Brain microvascular endothelial cell (primary cell): Measurements from ENCODE around the gene NTNG1.

ENCODE experiments used
- DNase-seq: peaks from one replicate; pipeline ENCODE4 v3.0.0-alpha.2; 2020
- H3K27ac ChIP-seq: fragments of 250-450 bp; sonication (Bioruptor Pico); 2 replicates; pipeline ENCODE4 v1.5.1; 2020; ENCODE audit warnings: mild to moderate bottlenecking, moderate library complexity
- H3K27me3 ChIP-seq: fragments of 250-450 bp; sonication (Bioruptor Pico); replicated peaks from 2 replicates; pipeline ENCODE4 v1.5.1; 2020; ENCODE audit warnings: mild to moderate bottlenecking
- H3K36me3 ChIP-seq: fragments of 250-450 bp; sonication (Bioruptor Pico); replicated peaks from 2 replicates; pipeline ENCODE4 v1.5.1; 2020; ENCODE audit warnings: mild to moderate bottlenecking
- H3K4me3 ChIP-seq: 2 replicates; pipeline ENCODE4 v1.5.1; 2011; ENCODE audit warnings: low read depth, mild to moderate bottlenecking, control low read depth, low read length, moderate library complexity
- in situ Hi-C: cut with HindIII; loops from 2 replicates; pipeline ENCODE4 v1.10.0; 2017; ENCODE audit warnings: low sequenced_read_pairs, low pct_ligation_motif_present
- TF ChIP-seq, protein P1 (sequence below): IDR thresholded peaks from 2 replicates; pipeline ENCODE4 v1.5.1; 2011; ENCODE audit warnings: low read depth, mild to moderate bottlenecking, moderate library complexity, low read length, control low read depth, inconsistent platforms; ENCODE audit errors: missing control alignments

Gene NTNG1

DNA sequence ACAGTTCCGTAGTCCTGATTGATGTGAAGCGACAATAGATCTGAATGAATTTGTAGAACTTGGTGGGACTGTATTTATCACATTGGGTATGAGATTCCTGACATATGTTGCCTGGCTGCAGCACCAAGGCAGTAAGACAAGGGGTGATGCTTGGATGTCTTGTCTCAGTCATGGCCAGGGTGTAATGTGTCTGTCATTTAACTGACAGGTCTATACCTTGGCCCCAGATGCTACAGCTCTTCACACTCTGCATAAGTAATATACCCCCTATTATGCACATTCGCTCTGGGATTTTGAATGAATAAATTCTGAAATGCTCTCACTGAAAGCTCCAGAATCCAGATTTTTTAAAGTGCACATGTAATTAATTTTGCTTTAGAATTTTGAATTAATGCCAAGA lies 47.3 kb downstream of the NTNG1 start:
- H3K36me3 ChIP-seq, result no peaks in the 10 kb centered on the region
- in situ Hi-C loops, result no loop called here

DNA sequence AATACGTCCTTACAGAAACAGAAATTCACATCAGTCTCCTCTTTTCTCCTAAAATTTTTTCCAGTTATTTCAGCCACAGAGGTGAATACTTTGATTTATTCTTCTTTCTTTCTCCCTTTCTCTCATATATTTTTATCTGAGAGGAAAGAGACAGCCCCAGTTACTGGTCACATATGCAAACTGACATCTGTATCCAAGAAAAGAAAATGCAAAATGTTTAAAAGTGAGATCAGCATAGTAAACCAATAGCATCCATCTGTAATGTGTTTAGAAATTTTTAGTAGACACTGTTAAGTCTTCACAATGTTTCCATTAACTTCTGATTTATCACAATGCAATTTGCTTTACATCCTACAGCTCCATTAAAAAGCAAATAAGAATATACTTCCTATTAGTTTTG lies 53.5 kb downstream of the NTNG1 start:
- in situ Hi-C loops, result no loop called here
- H3K4me3 ChIP-seq, result no peak overlapping the region
- no peak for DNase-seq
- TF ChIP-seq, protein P1, sequence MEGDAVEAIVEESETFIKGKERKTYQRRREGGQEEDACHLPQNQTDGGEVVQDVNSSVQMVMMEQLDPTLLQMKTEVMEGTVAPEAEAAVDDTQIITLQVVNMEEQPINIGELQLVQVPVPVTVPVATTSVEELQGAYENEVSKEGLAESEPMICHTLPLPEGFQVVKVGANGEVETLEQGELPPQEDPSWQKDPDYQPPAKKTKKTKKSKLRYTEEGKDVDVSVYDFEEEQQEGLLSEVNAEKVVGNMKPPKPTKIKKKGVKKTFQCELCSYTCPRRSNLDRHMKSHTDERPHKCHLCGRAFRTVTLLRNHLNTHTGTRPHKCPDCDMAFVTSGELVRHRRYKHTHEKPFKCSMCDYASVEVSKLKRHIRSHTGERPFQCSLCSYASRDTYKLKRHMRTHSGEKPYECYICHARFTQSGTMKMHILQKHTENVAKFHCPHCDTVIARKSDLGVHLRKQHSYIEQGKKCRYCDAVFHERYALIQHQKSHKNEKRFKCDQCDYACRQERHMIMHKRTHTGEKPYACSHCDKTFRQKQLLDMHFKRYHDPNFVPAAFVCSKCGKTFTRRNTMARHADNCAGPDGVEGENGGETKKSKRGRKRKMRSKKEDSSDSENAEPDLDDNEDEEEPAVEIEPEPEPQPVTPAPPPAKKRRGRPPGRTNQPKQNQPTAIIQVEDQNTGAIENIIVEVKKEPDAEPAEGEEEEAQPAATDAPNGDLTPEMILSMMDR, result no peak
- no peak overlapping the region for H3K27ac ChIP-seq
- H3K27me3 ChIP-seq, result no peaks in the 10 kb centered on the region
- H3K36me3 ChIP-seq, result no peaks in the 10 kb centered on the region

More for the DNA sequence above, 47.3 kb downstream of the NTNG1 start:
- DNase-seq, result no peak
- H3K27me3 ChIP-seq, result no peaks in the 10 kb centered on the region
- H3K4me3 ChIP-seq, result no peak overlapping the region
- TF ChIP-seq, protein P1, result no peak
- no peak overlapping the region for H3K27ac ChIP-seq

DNA sequence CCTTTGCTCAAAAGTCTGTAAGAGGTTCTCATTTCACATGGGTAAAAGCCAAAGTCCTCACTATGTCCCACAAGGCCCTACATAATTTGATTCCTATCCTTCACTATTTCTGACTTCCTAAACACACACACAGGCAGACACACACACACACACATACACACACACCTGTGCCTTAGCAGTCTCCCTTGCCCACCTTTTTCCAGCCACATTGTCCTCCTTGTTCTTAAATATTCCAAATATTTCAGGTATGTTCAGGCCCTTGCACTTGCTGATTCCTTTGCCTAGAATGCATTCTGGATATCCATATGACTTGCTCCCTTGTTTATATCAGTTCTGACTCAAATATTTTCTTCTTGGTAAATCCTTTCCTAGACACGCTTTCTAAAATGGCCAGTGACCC lies 54.6 kb downstream of the NTNG1 start:
- TF ChIP-seq, protein P1, result no peak
- H3K27me3 ChIP-seq, result no peaks in the 10 kb centered on the region
- DNase-seq, result no peak
- no peak overlapping the region for H3K27ac ChIP-seq
- no peak overlapping the region for H3K4me3 ChIP-seq
- H3K36me3 ChIP-seq, result no peaks in the 10 kb centered on the region
- in situ Hi-C loops, result no loop called here

DNA sequence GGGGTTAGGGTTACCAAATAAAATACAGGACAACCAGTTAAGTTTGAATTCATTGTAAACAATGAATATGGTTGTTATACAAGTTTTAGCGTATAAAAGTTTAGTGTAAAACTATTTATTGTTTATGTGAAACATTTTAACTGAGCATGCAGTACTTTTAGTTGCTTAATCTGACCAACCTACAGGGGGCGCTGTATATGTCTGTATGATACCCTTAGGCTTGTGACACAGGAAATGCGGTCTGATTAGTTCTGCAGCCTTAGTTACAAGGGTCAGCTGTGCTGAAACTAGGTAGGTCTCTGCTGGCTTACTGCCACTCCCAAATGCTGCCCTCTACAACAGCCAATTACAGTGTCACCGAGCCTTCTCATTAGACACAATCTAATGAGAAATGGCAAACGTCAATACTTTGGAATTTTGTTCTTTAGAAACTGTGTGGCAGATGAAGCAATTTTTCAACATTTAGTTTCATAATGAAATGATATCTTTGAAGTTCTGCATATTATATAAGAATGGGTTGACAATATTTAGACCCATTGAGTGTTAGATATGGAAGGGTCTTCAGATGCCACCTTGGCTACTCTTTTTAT lies 56.2 kb downstream of the NTNG1 start:
- H3K27ac ChIP-seq, result no peak overlapping the region
- H3K4me3 ChIP-seq, result no peak overlapping the region
- DNase-seq, result no peak
- TF ChIP-seq, protein P1, result peak; percentile 55
- in situ Hi-C loops, result no loop called here
- H3K27me3 ChIP-seq, result no peaks in the 10 kb centered on the region
- no peaks in the 10 kb centered on the region for H3K36me3 ChIP-seq

DNA sequence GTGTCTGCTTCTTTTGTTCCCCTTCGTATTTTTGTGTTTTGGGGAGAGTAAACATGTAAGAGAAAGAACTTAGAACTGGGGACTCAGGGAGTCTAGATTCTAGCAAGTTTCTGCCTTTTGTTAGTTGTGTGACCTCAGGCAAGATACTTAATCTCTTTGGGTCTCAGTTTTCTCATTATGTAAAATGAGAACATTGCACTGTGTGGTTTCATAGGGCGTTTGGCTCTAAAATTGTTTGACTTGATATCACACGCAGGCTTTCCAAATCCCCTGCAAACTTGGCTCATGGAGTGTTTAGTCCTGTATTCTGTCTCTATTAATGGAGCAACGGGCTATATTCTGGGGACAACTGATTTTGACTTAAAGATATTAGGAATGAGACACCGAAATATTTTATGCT lies 57.7 kb downstream of the NTNG1 start:
- TF ChIP-seq, protein P1, result no peak
- Histone ChIP-seq H3K36me3 (no peaks in the 10 kb centered on the region), H3K4me3 (no peak overlapping the region), H3K27me3 (no peaks in the 10 kb centered on the region), H3K27ac (no peak overlapping the region)
- DNase-seq, result no peak
- in situ Hi-C loops, result no loop called here

DNA sequence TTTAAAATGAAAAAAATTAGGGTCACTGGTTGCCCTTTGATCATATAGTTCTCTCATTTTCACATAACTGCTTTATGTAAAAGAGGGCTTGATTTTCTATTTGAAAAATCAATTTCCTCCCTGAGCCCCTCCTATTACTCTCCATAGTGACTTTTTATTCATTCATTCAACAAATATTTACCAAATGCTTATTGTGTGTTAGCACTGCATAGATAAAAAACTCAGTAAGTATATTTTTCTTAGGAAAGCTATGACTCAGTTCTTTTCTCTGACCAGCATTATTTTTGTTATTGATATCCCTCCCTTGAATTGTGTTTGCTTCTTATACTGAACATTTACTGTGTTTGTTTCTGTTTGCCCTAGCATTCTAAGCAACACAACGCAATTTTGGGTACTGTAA lies 59.8 kb downstream of the NTNG1 start:
- H3K4me3 ChIP-seq, result no peak overlapping the region
- DNase-seq, result no peak
- in situ Hi-C loops, result no loop called here
- H3K27me3 ChIP-seq, result no peaks in the 10 kb centered on the region
- no peak overlapping the region for H3K27ac ChIP-seq
- TF ChIP-seq, protein P1, result no peak
- H3K36me3 ChIP-seq, result no peaks in the 10 kb centered on the region
